GM18861 (cell line): ENCODE results near the gene SLC9B2.

Source experiments
- ATAC-seq: cut with Tn5 transposase; IDR thresholded peaks from one replicate; pipeline ENCODE4 v1.9.1; 2021; ENCODE audit not compliant: unreplicated experiment

SLC9B2 gene

GRCh38 chr4:103076747-103077347, at the start of gene SLC9B2:
TSS of gene SLC9B2 (minus strand) at chr4:103076761. CDS start at chr4:103067550, 9,211 bp downstream.
- peak; percentile 27 for ATAC-seq

GRCh38 chr4:103126126-103126525, 49.6 kb upstream of the SLC9B2 start:
- no peak for ATAC-seq

GRCh38 chr4:103123114-103123513, 46.6 kb upstream of the SLC9B2 start:
- no peak for ATAC-seq

- ATAC-seq: no peak
Observed at GRCh38 chr4:103118166-103118565, 41.6 kb upstream of the SLC9B2 start.

GRCh38 chr4:103111598-103111997, 35.0 kb upstream of the SLC9B2 start:
- no peak for ATAC-seq

GRCh38 chr4:103108542-103108941, 32.0 kb upstream of the SLC9B2 start:
- no peak for ATAC-seq

GRCh38 chr4:103105558-103106356, 29.2 kb upstream of the SLC9B2 start:
- ATAC-seq: no peak

- ATAC-seq: no peak
Observed at GRCh38 chr4:103104886-103105285, 28.3 kb upstream of the SLC9B2 start.

- ATAC-seq: no peak
Observed at GRCh38 chr4:103100691-103101090, 24.1 kb upstream of the SLC9B2 start.

- ATAC-seq: peak; percentile 99
Observed at GRCh38 chr4:103099691-103100392, 23.3 kb upstream of the SLC9B2 start, which contains the start of gene BDH2. TSS of gene BDH2 (minus strand) at chr4:103099834. CDS start at chr4:103096254, 3,580 bp downstream.

GRCh38 chr4:103098756-103099440, 22.3 kb upstream of the SLC9B2 start:
- ATAC-seq: no peak

GRCh38 chr4:103098341-103098740, 21.8 kb upstream of the SLC9B2 start:
- no peak for ATAC-seq

- ATAC-seq: no peak
Observed at GRCh38 chr4:103097112-103097511, 20.6 kb upstream of the SLC9B2 start.

- no peak for ATAC-seq
Observed at GRCh38 chr4:103095080-103095479, 18.5 kb upstream of the SLC9B2 start.

- no peak for ATAC-seq
Observed at GRCh38 chr4:103092245-103092644, 15.7 kb upstream of the SLC9B2 start.

- ATAC-seq: peak; percentile 83
Observed at GRCh38 chr4:103091601-103092223, 15.2 kb upstream of the SLC9B2 start.

GRCh38 chr4:103089481-103089880, 12.9 kb upstream of the SLC9B2 start:
- no peak for ATAC-seq

GRCh38 chr4:103086551-103086950, 10.0 kb upstream of the SLC9B2 start:
- ATAC-seq: no peak

GRCh38 chr4:103085555-103086196, 9.1 kb upstream of the SLC9B2 start:
- ATAC-seq: no peak

GRCh38 chr4:103079621-103080020, 3.1 kb upstream of the SLC9B2 start:
- ATAC-seq: no peak
